IMR-90 (cell line): ENCODE measurements around the gene ZSCAN5A. TPM values are rescaled to one million over a fixed set of nuclear protein-coding genes. Genes with fewer than 3 reads are reported as not detected.

Experiments
- ATAC-seq: fragments of 200-7000 bp; cut with Tn5 transposase; 2 replicates; pipeline ENCODE4 v1.9.1; 2020; ENCODE audit warnings: low read depth, mild to moderate bottlenecking, moderate library complexity
- BruUV-seq: library from RNA; stranded (reverse); fragments of 400-500 nt; replicated peaks from 2 replicates; lab custom pipeline; 2021; lab: Mats Ljungman, UMichigan
- CTCF ChIA-PET: fragments of 300-600 bp; formaldehyde crosslinking; extraction: SDS; loops from one replicate; lab custom pipeline; 2021; ENCODE audit warnings: antibody characterized with exemption; lab: Yijun Ruan, JAX
- POLR2A ChIA-PET: fragments of 300-600 bp; sonication (Branson Sonifier 250); formaldehyde crosslinking; loops from one replicate; lab custom pipeline; 2022; ENCODE audit warnings: antibody characterized with exemption; ENCODE audit not compliant: unreplicated experiment; lab: Charles Lee
- DNase-seq: peaks from one replicate; pipeline ENCODE4 v3.0.0; 2013
- H2AFZ ChIP-seq: replicated peaks from 2 replicates; pipeline ENCODE3; 2013; ENCODE audit warnings: low read length, mild to moderate bottlenecking; ENCODE audit not compliant: poor library complexity
- H2AK5ac ChIP-seq: 2 replicates; pipeline ENCODE4 v1.6.1; 2013; ENCODE audit warnings: low read depth, low read length, inconsistent platforms
- H2AK9ac ChIP-seq: replicated peaks from 2 replicates; pipeline ENCODE3; 2013; ENCODE audit warnings: mild to moderate bottlenecking, low read depth, low read length, moderate library complexity; ENCODE audit not compliant: poor library complexity
- H2BK120ac ChIP-seq: 2 replicates; pipeline ENCODE4 v1.6.1; 2013; ENCODE audit warnings: low read depth, low read length, inconsistent platforms
- H2BK15ac ChIP-seq: 3 replicates; pipeline ENCODE4 v1.6.1; 2013; ENCODE audit warnings: low read depth, low read length, inconsistent platforms
- H2BK20ac ChIP-seq: 2 replicates; pipeline ENCODE4 v1.6.1; 2013; ENCODE audit warnings: low read depth, mild to moderate bottlenecking, inconsistent platforms, low read length, moderate library complexity
- H2BK5ac ChIP-seq: 2 replicates; pipeline ENCODE4 v1.6.1; 2013; ENCODE audit warnings: mild to moderate bottlenecking, low read depth, low read length, inconsistent platforms; ENCODE audit not compliant: poor library complexity, severe bottlenecking
- H3K14ac ChIP-seq: replicated peaks from 2 replicates; pipeline ENCODE4 v1.6.1; 2013; ENCODE audit warnings: low read depth, low read length, inconsistent platforms
- H3K18ac ChIP-seq: 2 replicates; pipeline ENCODE4 v1.6.1; 2013; ENCODE audit warnings: low read depth, low read length, control low read depth
- H3K23ac ChIP-seq: 2 replicates; pipeline ENCODE4 v1.6.1; 2013; ENCODE audit warnings: low read depth, low read length, inconsistent platforms
- H3K27ac ChIP-seq: 2 replicates; pipeline ENCODE4 v1.5.1; 2013; ENCODE audit warnings: mild to moderate bottlenecking, control low read depth, low read length; ENCODE audit not compliant: insufficient read depth
- H3K27me3 ChIP-seq: 2 replicates; pipeline ENCODE4 v1.6.1; 2013; ENCODE audit warnings: low read length; ENCODE audit not compliant: control insufficient read depth, insufficient read depth
- H3K36me3 ChIP-seq: 2 replicates; pipeline ENCODE4 v1.6.1; 2013; ENCODE audit warnings: low read length, mixed read lengths; ENCODE audit not compliant: control insufficient read depth, insufficient read depth
- H3K4ac ChIP-seq: 2 replicates; pipeline ENCODE4 v1.6.1; 2013; ENCODE audit warnings: low read depth, low read length, inconsistent platforms
- H3K4me1 ChIP-seq: 2 replicates; pipeline ENCODE4 v1.6.1; 2013; ENCODE audit warnings: low read length, mixed read lengths; ENCODE audit not compliant: control insufficient read depth, insufficient read depth
- H3K4me2 ChIP-seq: 2 replicates; pipeline ENCODE4 v1.6.1; 2013; ENCODE audit warnings: low read depth, mild to moderate bottlenecking, control low read depth, low read length, moderate library complexity
- H3K4me3 ChIP-seq: 2 replicates; pipeline ENCODE4 v1.5.1; 2013; ENCODE audit warnings: low read depth, mild to moderate bottlenecking, control low read depth, low read length, moderate library complexity; ENCODE audit not compliant: insufficient read depth
- H3K56ac ChIP-seq: 2 replicates; pipeline ENCODE4 v1.6.1; 2013; ENCODE audit warnings: low read length, inconsistent platforms; ENCODE audit not compliant: insufficient read depth; ENCODE audit errors: extremely low read depth
- H3K79me1 ChIP-seq, 2 experiments: 2 replicates each; pipeline ENCODE4 v1.6.1; 2013; ENCODE audit warnings: low read length in 2 of 2, inconsistent platforms in 1 of 2, low read depth in 1 of 2
- H3K9ac ChIP-seq: 2 replicates; pipeline ENCODE4 v1.6.1; 2013; ENCODE audit warnings: low read depth, low read length, control low read depth
- H3K9me1 ChIP-seq: 2 replicates; pipeline ENCODE4 v1.6.1; 2013; ENCODE audit warnings: low read length, inconsistent platforms; ENCODE audit not compliant: insufficient read depth
- H3K9me3 ChIP-seq: 2 replicates; pipeline ENCODE4 v1.6.1; 2013; ENCODE audit warnings: low read length; ENCODE audit not compliant: control insufficient read depth, insufficient read depth
- H4K20me1 ChIP-seq: 2 replicates; pipeline ENCODE4 v1.6.1; 2013; ENCODE audit warnings: low read length, inconsistent platforms; ENCODE audit not compliant: insufficient read depth
- H4K5ac ChIP-seq: 2 replicates; pipeline ENCODE4 v1.6.1; 2013; ENCODE audit warnings: mild to moderate bottlenecking, low read depth, low read length, control low read depth
- H4K8ac ChIP-seq, 2 experiments: 2 replicates each; pipeline ENCODE4 v1.6.1; 2013; ENCODE audit warnings: low read depth in 2 of 2, low read length in 2 of 2, control low read depth in 1 of 2, inconsistent platforms in 1 of 2
- H4K91ac ChIP-seq: 2 replicates; pipeline ENCODE4 v1.6.1; 2013; ENCODE audit warnings: low read depth, low read length, inconsistent platforms; ENCODE audit not compliant: insufficient read depth
- BHLHE40 ChIP-seq: fragments of 150-350 bp; IDR thresholded peaks from 2 replicates; pipeline ENCODE4 v1.6.1; 2016; ENCODE audit warnings: mild to moderate bottlenecking, low read depth, low read length
- CEBPB ChIP-seq: IDR thresholded peaks from 2 replicates; pipeline ENCODE4 v1.6.1; 2012; ENCODE audit warnings: low read depth, low read length, improper control_type of control experiment
- CHD1 ChIP-seq: IDR thresholded peaks from 2 replicates; pipeline ENCODE4 v1.6.1; 2012; ENCODE audit warnings: low read depth, low read length, improper control_type of control experiment
- MAFK ChIP-seq: IDR thresholded peaks from 2 replicates; pipeline ENCODE4 v1.6.1; 2012; ENCODE audit warnings: low read depth, low read length, improper control_type of control experiment
- NFE2L2 ChIP-seq: fragments of 150-350 bp; IDR thresholded peaks from 2 replicates; pipeline ENCODE4 v1.6.1; 2016; ENCODE audit warnings: low read depth, mild to moderate bottlenecking, low read length
- POLR2A ChIP-seq: IDR thresholded peaks from 2 replicates; pipeline ENCODE4 v1.6.1; 2012; ENCODE audit warnings: mild to moderate bottlenecking, low read depth, low read length
- RAD21 ChIP-seq: IDR thresholded peaks from 2 replicates; pipeline ENCODE4 v1.6.1; 2012; ENCODE audit warnings: low read length, improper control_type of control experiment
- RCOR1 ChIP-seq: IDR thresholded peaks from 2 replicates; pipeline ENCODE4 v1.6.1; 2012; ENCODE audit warnings: mild to moderate bottlenecking, low read length, improper control_type of control experiment; ENCODE audit not compliant: insufficient replicate concordance
- RFX5 ChIP-seq: IDR thresholded peaks from 2 replicates; pipeline ENCODE4 v1.8.0; 2012; ENCODE audit warnings: low read depth, mild to moderate bottlenecking, low read length, moderate library complexity
- SMC3 ChIP-seq: fragments of 150-350 bp; IDR thresholded peaks from 2 replicates; pipeline ENCODE4 v1.6.1; 2016; ENCODE audit warnings: low read depth, mild to moderate bottlenecking, antibody characterized with exemption, low read length, moderate library complexity
- WGBS, 2 experiments: methylation state at CpG; one replicate each; pipeline versions ENCODE4 v1.1.5 to v1.1.7; 2013; ENCODE audit warnings: missing lambda C conversion rate in 2 of 2; ENCODE audit not compliant: insufficient read length in 1 of 2; ENCODE audit errors: extremely low coverage in 2 of 2; 5-methylcytosine and 5-hydroxymethylcytosine counted together
- dilution Hi-C: fragments of 300-500 bp; cut with HindIII; formaldehyde crosslinking; loops from one replicate; pipeline ENCODE4 v1.14.3; 2018; ENCODE audit warnings: low sequenced_read_pairs; ENCODE audit not compliant: unreplicated experiment
- in situ Hi-C: fragments of 300-500 bp; cut with MboI; formaldehyde crosslinking; loops from 3 replicates; pipeline ENCODE4 v1.14.3; 2019; ENCODE audit warnings: low sequenced_read_pairs, inconsistent platforms, mixed read lengths
- intact Hi-C: fragments of 100-400 bp; cut with micrococcal nuclease; formaldehyde crosslinking; loops from 2 replicates; pipeline ENCODE4 v1.10.0; 2022
- polyA plus RNA-seq, 3 experiments: library from polyadenylated mRNA; depleted of rRNA; stranded (reverse); fragments of >200 nt; gene quantifications; 2 replicates each; pipeline ENCODE4 v1.2.3, GENCODE V29; 2012; ENCODE audit warnings: low replicate concordance in 1 of 3
- total RNA-seq: library from RNA; depleted of rRNA; stranded (reverse); fragments of >200 nt; gene quantifications from 2 replicates; pipeline ENCODE4 v1.2.3, GENCODE V29; 2012

ZSCAN5A gene
- total and polyA plus RNA-seq, 2 of the 4 experiments (the other 2 are of a cell fraction), result 4.3 to 5.0 TPM

DNA sequence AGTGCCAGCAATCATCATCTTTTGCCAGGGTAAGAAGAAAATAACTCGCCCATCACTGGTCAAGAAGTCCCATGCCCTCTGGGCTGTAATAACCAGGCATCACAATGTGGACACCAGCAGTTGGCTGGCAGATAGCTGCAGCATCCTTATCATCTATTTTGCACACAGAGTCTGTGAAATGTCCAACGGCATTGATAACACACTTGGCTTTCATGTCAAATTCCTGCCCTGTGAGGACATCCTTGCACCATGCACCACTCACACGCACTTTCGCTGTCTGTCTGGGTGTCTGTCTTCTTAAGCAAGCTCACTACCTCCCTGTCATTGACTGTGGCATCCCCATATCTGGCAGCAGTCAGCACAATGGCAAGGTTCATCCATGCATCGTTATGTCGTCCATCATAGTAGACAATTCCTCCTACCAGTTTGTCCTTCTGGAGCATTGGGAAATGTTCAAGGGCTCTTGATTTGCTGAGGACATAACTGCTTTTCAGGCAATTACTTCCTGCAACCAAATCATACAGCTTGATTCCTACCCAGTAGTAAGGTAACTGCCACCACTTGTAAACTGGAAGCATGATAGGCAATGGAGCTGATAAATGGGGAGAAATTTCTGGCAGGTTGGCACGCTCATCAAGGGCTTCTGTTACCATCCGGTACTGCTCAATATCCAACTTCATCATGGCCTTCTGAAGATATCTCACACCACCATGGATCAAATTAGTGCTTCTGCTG, 6.8 kb upstream of the ZSCAN5A start:
- Histone ChIP-seq H4K8ac (no peak overlapping the region), H3K27me3 (no peaks in the 10 kb centered on the region), H3K9me3 (no peaks in the 10 kb centered on the region), H2BK20ac (no peak overlapping the region), H3K27ac (no peak overlapping the region), H3K79me1 (no peaks in the 10 kb centered on the region), H3K9me1 (no peaks in the 10 kb centered on the region), H3K36me3 (no peaks in the 10 kb centered on the region), H2AK9ac (no peak overlapping the region), H2BK15ac (no peak overlapping the region), H3K4ac (no peak overlapping the region), H2AFZ (no peak overlapping the region), H2BK5ac (no peak overlapping the region), H3K56ac (no peak overlapping the region), H2AK5ac (no peak overlapping the region), H3K23ac (no peak overlapping the region), H3K9ac (no peak overlapping the region), H3K14ac (no peak overlapping the region), H4K91ac (no peak overlapping the region), H4K20me1 (no peaks in the 10 kb centered on the region), H3K4me3 (no peak overlapping the region), H4K5ac (no peak overlapping the region), H2BK120ac (no peak overlapping the region), H3K18ac (no peak overlapping the region), H3K4me1 (no peaks in the 10 kb centered on the region), H3K4me2 (no peak overlapping the region)
- no TSS peak for BruUV-seq
- ChIA-PET CTCF (interaction anchor here (1.1 kb wide), 1 partner anchor 12 kb away, joined by 3 read pairs; no protein-coding TSS in a partner anchor), POLR2A (no interaction called here)
- in situ Hi-C loops, result no loop called here
- no peak for TF ChIP-seq SMC3
- no peak for TF ChIP-seq NFE2L2
- TF ChIP-seq MAFK, result no peak
- TF ChIP-seq POLR2A, result no peak
- TF ChIP-seq RCOR1, result no peak
- TF ChIP-seq RAD21, result no peak
- TF ChIP-seq CHD1, result no peak
- no peak for TF ChIP-seq RFX5
- TF ChIP-seq BHLHE40, result no peak
- no peak for TF ChIP-seq CEBPB
- 63% methylated on average over 4 of the region's 8 CpGs; no CpG with 5 or more reads in 1 of the 2 experiments for WGBS, 2 experiments
- ATAC-seq (no peak), DNase-seq (no peak)
- intact Hi-C loops, result no loop called here
- dilution Hi-C loops, result no loop called here
